ENCODE measurements around the gene FERMT2.

Gene FERMT2

DNA sequence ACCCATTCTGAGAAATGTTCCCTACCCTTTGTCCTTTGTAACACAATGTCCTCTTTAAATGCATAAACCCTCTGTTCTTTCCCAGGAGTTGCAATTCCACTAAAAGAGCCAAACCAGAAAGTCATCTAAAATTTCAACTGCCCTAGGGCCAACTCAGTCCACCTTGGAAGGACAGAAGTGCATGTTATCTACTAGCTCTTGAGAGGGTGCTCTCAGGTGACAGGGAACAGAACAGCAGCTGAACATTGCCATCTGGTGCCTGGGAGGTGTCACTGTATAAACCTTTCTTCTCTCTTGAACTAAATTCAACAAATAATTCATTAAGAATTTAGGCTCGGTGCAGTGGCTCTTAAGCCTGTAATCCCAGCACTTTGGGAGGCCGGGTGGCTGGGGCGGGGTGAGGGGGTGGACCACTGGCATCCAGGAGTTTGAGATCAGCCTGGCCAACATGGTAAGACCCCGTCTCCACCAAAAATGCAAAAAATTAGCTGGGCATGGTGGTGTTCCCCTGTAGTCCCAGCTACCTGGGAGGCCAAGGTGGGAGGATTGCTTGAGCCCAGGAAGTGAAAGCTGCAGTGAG is 10.3 kb upstream of the FERMT2 start:
- 78% methylated on average over 3 of the region's 4 CpGs; no CpG with 5 or more reads in 1 of the 2 experiments for WGBS, 2 experiments (ENCODE audit: insufficient coverage in 2 of 2)
- Histone ChIP-seq H3K9me3 (ENCODE audit: control insufficient read depth, low read length) (no peaks in the 10 kb centered on the region), H3K4me1 (ENCODE audit: control insufficient read depth, insufficient read depth, low read length, poor library complexity, severe bottlenecking) (no peaks in the 10 kb centered on the region), H3K27ac (ENCODE audit: low read depth, low read length, severe bottlenecking) (no peak overlapping the region), H3K36me3 (ENCODE audit: control insufficient read depth, insufficient read depth, low read length) (no peaks in the 10 kb centered on the region), H3K4me3 (ENCODE audit: extremely low read depth, insufficient read depth, low read length, poor library complexity, severe bottlenecking) (no peak overlapping the region)

DNA sequence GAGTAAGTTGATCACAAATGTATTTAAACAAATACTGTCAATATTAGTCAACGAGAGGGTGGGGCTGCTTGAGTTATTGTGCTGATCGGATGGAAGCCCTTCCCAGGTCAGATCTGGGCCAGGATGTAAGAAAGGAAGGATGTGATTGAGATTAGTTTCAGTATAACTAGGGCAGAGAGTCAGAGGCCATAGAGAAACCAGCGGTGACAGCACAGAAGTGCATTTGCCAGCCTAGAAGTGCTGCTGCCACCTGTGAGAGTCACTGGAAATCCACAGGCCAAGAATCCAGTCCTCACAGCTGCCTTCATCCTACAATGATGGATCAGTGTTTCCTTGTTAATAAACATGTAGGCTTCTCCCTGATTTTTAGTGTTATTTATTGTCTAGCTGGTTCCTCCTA is 9.8 kb upstream of the FERMT2 start:
- Histone ChIP-seq H3K27ac (ENCODE audit: low read depth, low read length, severe bottlenecking) (no peak overlapping the region), H3K4me1 (ENCODE audit: control insufficient read depth, insufficient read depth, low read length, poor library complexity, severe bottlenecking) (no peaks in the 10 kb centered on the region), H3K4me3 (ENCODE audit: extremely low read depth, insufficient read depth, low read length, poor library complexity, severe bottlenecking) (no peak overlapping the region), H3K36me3 (ENCODE audit: control insufficient read depth, insufficient read depth, low read length) (no peaks in the 10 kb centered on the region), H3K9me3 (ENCODE audit: control insufficient read depth, low read length) (no peaks in the 10 kb centered on the region)
- 94 to 100% methylated on average over 2 of the region's 3 CpGs for WGBS, 2 experiments (ENCODE audit: insufficient coverage in 2 of 2)

DNA sequence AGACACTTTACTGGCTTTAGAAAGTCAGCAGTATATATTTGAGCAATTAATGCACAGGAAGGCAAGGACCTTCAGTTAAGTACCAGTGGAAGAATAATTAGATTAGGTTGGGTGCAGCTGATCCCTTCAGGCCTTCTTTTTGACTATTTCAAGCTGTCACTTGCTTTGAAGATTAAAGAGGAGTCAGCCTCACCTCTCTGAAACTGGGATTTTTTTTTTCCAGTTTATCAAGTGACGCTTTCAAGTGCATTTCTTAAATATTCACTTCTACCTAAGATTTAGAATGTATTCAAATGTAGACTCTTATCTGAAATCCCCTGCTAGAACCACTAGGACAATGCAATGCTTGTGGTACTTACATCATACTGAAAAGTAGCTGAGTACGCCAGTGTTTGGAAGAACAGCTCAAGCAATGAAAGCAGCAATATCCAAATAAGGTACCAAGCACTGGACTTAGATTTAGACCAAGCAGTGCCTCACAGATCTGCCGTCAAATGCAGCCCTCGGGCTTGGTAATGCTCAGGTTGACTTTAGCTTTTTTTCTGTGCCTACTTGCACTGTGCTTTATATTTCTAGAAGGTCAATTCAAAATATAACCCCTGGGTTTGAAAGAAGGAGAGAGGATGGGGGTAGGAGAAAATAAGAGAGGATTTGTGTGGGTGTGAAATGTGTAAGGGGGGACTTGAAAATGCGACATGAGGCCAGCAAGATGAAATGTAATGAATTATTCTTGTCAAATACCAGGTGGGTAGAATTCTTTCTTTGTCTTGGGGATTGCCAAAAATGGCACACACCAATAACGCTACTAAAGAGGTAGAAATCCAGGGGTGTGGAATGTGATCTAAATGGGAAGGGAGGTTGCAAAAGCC is 3.7 kb upstream of the FERMT2 start:
- Histone ChIP-seq H3K4me1 (ENCODE audit: control insufficient read depth, insufficient read depth, low read length, poor library complexity, severe bottlenecking) (peaks cover 21% of the 10 kb centered on the region), H3K9me3 (ENCODE audit: control insufficient read depth, low read length) (no peaks in the 10 kb centered on the region), H3K27ac (ENCODE audit: low read depth, low read length, severe bottlenecking) (peak overlapping the region; percentile 82), H3K36me3 (ENCODE audit: control insufficient read depth, insufficient read depth, low read length) (no peaks in the 10 kb centered on the region), H3K4me3 (ENCODE audit: extremely low read depth, insufficient read depth, low read length, poor library complexity, severe bottlenecking) (no peak overlapping the region)
- WGBS, 2 experiments (ENCODE audit: insufficient coverage in 2 of 2) = 77 to 90% methylated on average over 3 to 4 of the region's 6 CpGs

DNA sequence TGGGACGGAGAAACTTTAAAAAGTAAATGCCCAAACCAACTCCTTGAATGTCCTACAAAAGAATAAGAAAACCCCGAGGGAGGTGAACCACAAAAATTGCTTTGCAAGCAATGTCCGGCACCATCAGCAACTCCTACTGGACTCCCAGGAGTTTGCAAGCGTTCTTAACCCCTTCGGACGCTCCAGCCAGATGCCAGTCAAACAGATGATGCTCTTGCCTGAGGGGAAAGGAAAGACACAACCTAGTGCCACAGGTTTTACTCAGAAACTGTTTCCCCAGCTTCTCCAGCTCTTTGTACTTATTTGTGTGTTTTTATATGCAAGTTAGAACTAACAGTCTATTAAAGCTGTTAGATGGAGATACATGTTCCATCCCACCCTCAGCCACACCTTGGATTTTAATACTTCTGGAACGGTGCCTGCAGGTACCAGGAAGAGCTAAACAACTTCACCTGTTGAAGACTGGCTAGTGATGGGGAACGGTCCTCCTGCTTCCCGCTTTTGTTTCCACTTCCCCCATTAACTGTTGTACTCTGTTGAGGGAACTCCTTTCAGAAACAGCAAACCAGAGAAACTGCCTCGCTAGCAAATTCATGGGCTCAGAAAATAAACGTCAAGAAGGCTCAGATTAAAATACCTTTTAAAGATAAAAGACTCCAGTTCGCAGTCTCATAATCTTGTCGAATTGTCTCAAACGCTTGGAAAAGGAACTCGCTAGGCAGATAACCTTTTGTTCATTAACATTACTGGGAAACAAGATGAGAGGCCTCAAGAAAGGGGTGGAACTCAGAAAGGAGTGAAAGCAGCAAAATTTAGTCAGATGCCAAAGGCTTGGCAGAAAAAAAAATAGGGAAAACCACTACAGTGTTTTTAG is 1.1 kb upstream of the FERMT2 start:
- Histone ChIP-seq H3K4me3 (ENCODE audit: extremely low read depth, insufficient read depth, low read length, poor library complexity, severe bottlenecking) (peak overlapping the region; percentile 66), H3K9me3 (ENCODE audit: control insufficient read depth, low read length) (no peaks in the 10 kb centered on the region), H3K36me3 (ENCODE audit: control insufficient read depth, insufficient read depth, low read length) (peaks cover 12% of the 10 kb centered on the region), H3K4me1 (ENCODE audit: control insufficient read depth, insufficient read depth, low read length, poor library complexity, severe bottlenecking) (peaks cover 21% of the 10 kb centered on the region), H3K27ac (ENCODE audit: low read depth, low read length, severe bottlenecking) (peak overlapping the region; percentile 98)
- WGBS, 2 experiments (ENCODE audit: insufficient coverage in 2 of 2) = 8% methylated on average over 12 to 13 of the region's 15 CpGs

DNA sequence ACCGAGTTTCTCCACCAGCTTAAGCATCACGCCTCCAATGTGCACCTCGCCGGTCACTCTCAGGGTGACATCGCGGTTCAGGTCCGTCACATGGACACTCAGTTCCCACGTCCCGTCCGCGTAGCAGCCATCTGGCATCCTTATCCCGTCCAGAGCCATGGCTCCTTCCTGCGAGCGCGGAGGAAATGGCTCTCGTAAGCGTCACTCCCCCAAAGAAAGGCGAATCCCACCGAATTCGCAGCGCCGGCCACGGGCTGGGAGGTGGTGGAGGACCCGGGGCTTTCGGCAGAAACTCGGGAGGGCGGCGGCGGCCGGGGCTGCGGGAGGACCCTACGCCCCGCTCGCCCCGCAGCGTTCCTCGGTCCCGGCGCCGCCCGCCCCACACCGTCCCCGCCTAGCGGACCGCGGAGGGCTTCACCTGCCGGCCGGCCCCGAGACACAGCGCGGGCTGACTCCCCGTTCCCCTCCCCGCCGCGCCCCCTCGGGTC is 396 bp downstream of the FERMT2 start:
- Histone ChIP-seq H3K9me3 (ENCODE audit: control insufficient read depth, low read length) (no peaks in the 10 kb centered on the region), H3K4me3 (ENCODE audit: extremely low read depth, insufficient read depth, low read length, poor library complexity, severe bottlenecking) (peak overlapping the region; percentile 90), H3K4me1 (ENCODE audit: control insufficient read depth, insufficient read depth, low read length, poor library complexity, severe bottlenecking) (peaks cover 21% of the 10 kb centered on the region), H3K36me3 (ENCODE audit: control insufficient read depth, insufficient read depth, low read length) (peaks cover 24% of the 10 kb centered on the region), H3K27ac (ENCODE audit: low read depth, low read length, severe bottlenecking) (peak overlapping the region; percentile 90)
- WGBS, 2 experiments (ENCODE audit: insufficient coverage in 2 of 2) = 0% methylated on average over 22 to 31 of the region's 56 CpGs

DNA sequence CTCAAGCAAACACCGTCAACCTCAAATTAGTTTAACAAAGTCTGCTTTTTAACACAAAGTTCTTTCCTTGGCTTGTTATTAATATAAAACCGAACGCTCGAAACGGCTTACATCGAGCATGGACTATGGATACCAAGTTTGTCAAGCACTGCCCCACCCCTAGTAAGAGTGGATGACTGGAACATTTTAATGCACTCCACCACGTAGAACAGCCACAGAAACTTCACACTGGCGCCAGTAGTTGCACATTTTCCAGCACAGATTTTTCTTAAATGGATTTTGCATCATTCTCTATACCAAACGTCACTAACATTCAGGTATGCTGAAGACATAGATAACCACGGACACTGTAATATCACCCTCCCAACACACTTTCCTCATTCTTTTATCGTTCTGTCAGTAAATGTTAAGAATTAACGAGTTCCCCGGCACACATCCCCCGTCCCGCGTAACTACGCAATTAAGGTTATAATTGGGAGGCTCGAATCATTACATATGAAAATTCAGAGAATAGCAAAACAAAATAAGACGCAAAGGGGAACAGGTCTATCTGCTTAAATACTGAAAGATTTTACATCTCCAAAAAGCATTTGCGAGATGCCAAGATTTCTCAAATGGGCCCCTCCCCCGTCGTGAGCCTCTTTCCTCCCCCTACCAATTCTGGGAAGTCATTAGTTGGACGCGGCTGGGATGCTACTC is 990 bp downstream of the FERMT2 start:
- Histone ChIP-seq H3K4me3 (ENCODE audit: extremely low read depth, insufficient read depth, low read length, poor library complexity, severe bottlenecking) (peak overlapping the region; percentile 90), H3K9me3 (ENCODE audit: control insufficient read depth, low read length) (no peaks in the 10 kb centered on the region), H3K36me3 (ENCODE audit: control insufficient read depth, insufficient read depth, low read length) (peaks cover 30% of the 10 kb centered on the region), H3K27ac (ENCODE audit: low read depth, low read length, severe bottlenecking) (peak overlapping the region; percentile 90), H3K4me1 (ENCODE audit: control insufficient read depth, insufficient read depth, low read length, poor library complexity, severe bottlenecking) (peaks cover 15% of the 10 kb centered on the region)
- 1% methylated on average over 14 to 20 of the region's 24 CpGs for WGBS, 2 experiments (ENCODE audit: insufficient coverage in 2 of 2)

DNA sequence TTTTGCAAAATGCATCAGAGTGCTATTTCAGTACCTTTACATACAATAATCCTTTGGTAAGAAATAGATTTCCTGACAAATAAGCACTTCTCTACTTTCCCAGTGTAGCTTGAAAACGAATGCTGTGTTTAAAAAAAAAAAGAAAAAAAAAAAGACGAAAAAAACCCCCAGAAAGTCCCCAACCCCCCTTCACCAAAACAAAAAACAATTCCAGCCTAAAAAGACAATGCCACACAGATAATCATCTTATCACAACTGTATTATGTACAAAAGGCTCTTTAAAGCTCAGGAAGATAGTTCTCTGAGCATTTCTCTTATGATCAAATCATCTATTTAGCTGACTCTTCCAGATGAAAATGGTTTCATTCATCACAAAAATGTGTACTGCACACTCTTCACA is 1.6 kb downstream of the FERMT2 start:
- H3K9me3 ChIP-seq (ENCODE audit: control insufficient read depth, low read length) = no peaks in the 10 kb centered on the region
- peaks cover 36% of the 10 kb centered on the region for H3K36me3 ChIP-seq (ENCODE audit: control insufficient read depth, insufficient read depth, low read length)
- H3K4me1 ChIP-seq (ENCODE audit: control insufficient read depth, insufficient read depth, low read length, poor library complexity, severe bottlenecking) = peaks cover 9% of the 10 kb centered on the region
- H3K4me3 ChIP-seq (ENCODE audit: extremely low read depth, insufficient read depth, low read length, poor library complexity, severe bottlenecking) = peak overlapping the region; percentile 90
- WGBS, 2 experiments (ENCODE audit: insufficient coverage in 2 of 2) = no CpG with 5 or more reads among the region's 2 CpGs
- no peak overlapping the region for H3K27ac ChIP-seq (ENCODE audit: low read depth, low read length, severe bottlenecking)

DNA sequence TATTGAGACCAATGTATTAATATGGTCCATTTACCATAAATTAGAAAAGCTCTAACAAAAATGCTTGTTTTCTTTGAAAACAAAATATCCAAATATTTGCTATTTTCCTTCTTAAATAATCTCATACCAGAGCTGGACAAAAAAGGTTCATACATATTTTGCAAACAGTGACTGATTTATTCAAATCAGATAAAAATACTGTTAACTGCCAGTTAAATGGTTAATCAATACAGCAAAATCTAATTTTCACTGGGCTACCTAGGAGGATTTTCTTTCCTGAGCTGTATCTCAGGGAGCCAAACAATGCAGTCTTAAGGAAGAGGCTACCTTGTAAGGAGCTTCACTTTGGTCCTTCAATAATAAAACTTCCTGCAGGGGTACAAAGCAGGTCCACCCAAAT is 2.0 kb downstream of the FERMT2 start:
- no peaks in the 10 kb centered on the region for H3K9me3 ChIP-seq (ENCODE audit: control insufficient read depth, low read length)
- H3K27ac ChIP-seq (ENCODE audit: low read depth, low read length, severe bottlenecking) = no peak overlapping the region
- peak overlapping the region; percentile 90 for H3K4me3 ChIP-seq (ENCODE audit: extremely low read depth, insufficient read depth, low read length, poor library complexity, severe bottlenecking)
- peaks cover 8% of the 10 kb centered on the region for H3K4me1 ChIP-seq (ENCODE audit: control insufficient read depth, insufficient read depth, low read length, poor library complexity, severe bottlenecking)
- peaks cover 38% of the 10 kb centered on the region for H3K36me3 ChIP-seq (ENCODE audit: control insufficient read depth, insufficient read depth, low read length)

DNA sequence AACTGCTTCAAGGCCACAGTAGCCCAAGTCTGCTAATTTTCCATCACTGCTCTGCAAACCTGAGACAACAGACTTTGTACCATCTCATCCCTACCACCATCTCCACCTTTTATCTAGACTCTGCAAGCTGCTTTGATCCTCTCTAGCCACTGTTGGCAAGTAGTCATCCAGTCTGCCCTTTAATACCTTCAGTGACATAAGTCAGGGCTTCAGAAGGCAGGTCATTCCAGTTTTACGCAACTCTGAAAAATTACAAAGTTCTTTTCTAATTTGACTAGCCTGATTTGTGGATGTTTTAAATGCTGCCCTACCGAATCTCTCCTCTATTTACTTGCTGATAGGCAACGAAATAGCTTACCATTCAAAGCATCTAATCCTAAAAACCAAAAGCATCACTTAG is 2.8 kb downstream of the FERMT2 start:
- 67 to 100% methylated on average over 1 of the region's 3 CpGs for WGBS, 2 experiments (ENCODE audit: insufficient coverage in 2 of 2)
- Histone ChIP-seq H3K4me1 (ENCODE audit: control insufficient read depth, insufficient read depth, low read length, poor library complexity, severe bottlenecking) (peaks cover 8% of the 10 kb centered on the region), H3K27ac (ENCODE audit: low read depth, low read length, severe bottlenecking) (no peak overlapping the region), H3K4me3 (ENCODE audit: extremely low read depth, insufficient read depth, low read length, poor library complexity, severe bottlenecking) (peak overlapping the region; percentile 90), H3K9me3 (ENCODE audit: control insufficient read depth, low read length) (no peaks in the 10 kb centered on the region), H3K36me3 (ENCODE audit: control insufficient read depth, insufficient read depth, low read length) (peaks cover 44% of the 10 kb centered on the region)

DNA sequence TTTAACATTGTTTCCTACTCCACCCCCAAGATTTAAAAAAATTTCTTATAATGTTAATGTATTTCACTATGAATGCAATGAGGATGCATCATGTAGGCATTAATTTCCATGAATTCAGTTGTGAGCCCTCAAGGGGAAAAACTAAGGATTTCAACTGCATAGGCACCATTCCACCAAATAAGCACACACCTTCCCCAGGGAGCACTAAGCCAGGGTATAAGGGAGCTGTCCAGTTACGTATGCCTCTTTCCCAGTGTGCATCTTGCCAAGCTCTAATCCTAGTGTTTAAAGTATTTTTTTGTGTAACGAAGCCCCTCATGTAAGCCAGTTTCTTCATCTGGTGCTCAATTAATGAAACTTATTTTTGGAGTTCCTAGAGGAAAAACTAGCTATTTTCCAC is 6.6 kb downstream of the FERMT2 start:
- Histone ChIP-seq H3K4me1 (ENCODE audit: control insufficient read depth, insufficient read depth, low read length, poor library complexity, severe bottlenecking) (peaks cover 4% of the 10 kb centered on the region), H3K36me3 (ENCODE audit: control insufficient read depth, insufficient read depth, low read length) (peaks cover 66% of the 10 kb centered on the region), H3K27ac (ENCODE audit: low read depth, low read length, severe bottlenecking) (no peak overlapping the region), H3K4me3 (ENCODE audit: extremely low read depth, insufficient read depth, low read length, poor library complexity, severe bottlenecking) (no peak overlapping the region), H3K9me3 (ENCODE audit: control insufficient read depth, low read length) (no peaks in the 10 kb centered on the region)
- WGBS, 2 experiments (ENCODE audit: insufficient coverage in 2 of 2) = 85% methylated on average over 2 of the region's 2 CpGs; no CpG with 5 or more reads in 1 of the 2 experiments
